SK-N-SH (cell line): ENCODE data around the gene PRCC. TPM values are rescaled to one million over a fixed set of nuclear protein-coding genes. Genes with fewer than 3 reads are reported as not detected.

Experiments
- CTCF ChIA-PET: fragments of 300-600, 350-600 bp; formaldehyde crosslinking; extraction: SDS; loops from one replicate; lab custom pipeline; 2021; lab: Yijun Ruan, JAX
- POLR2A ChIA-PET: fragments of 350-600 bp; sonication (Branson Sonifier 250); formaldehyde crosslinking; extraction: SDS; loops from one replicate; lab custom pipeline; 2020; ENCODE audit warnings: antibody characterized with exemption, inconsistent platforms; lab: Yijun Ruan, JAX
- DNase-seq: peaks from one replicate; pipeline ENCODE4 v3.0.0; 2012
- H2AFZ ChIP-seq: fragments of 200-600 bp; sonication (generic); 2 replicates; pipeline ENCODE4 v1.8.1; 2016; ENCODE audit warnings: antibody characterized with exemption, mild to moderate bottlenecking, low read depth
- H3F3A ChIP-seq: fragments of 200-600 bp; sonication (generic); replicated peaks from 2 replicates; pipeline ENCODE3; 2016; ENCODE audit warnings: antibody characterized with exemption, mild to moderate bottlenecking; ENCODE audit not compliant: insufficient read depth
- H3K27ac ChIP-seq, 2 experiments: fragments of 200-500 bp in 1 of 2; fragments of 200-600 bp in 1 of 2; sonication (Bioruptor generic) in 1 of 2; sonication (generic), shearing (Covaris generic) in 1 of 2; 2 replicates each; pipeline versions ENCODE4 v1.5.1 to v1.6.1; 2014 to 2016; ENCODE audit warnings: low read depth in 2 of 2, inconsistent platforms in 1 of 2, low read length in 1 of 2, mild to moderate bottlenecking in 1 of 2, mixed read lengths in 1 of 2
- H3K27me3 ChIP-seq: fragments of 200-600 bp; sonication (generic), shearing (Covaris generic); 2 replicates; pipeline ENCODE4 v1.6.1; 2016; ENCODE audit warnings: mixed run types; ENCODE audit not compliant: insufficient read depth
- H3K36me3 ChIP-seq, 2 experiments: fragments of 200-500 bp in 1 of 2; fragments of 200-600 bp in 1 of 2; sonication (Bioruptor generic) in 1 of 2; sonication (generic) in 1 of 2; replicated peaks in 1 of 2; 2 replicates each; pipeline versions ENCODE3 to v1.5.1; 2014 to 2016; ENCODE audit warnings: low read length in 1 of 2, mild to moderate bottlenecking in 1 of 2; ENCODE audit not compliant: insufficient read depth in 2 of 2, control insufficient read depth in 1 of 2
- H3K4me1 ChIP-seq, 2 experiments: fragments of 200-500 bp in 1 of 2; fragments of 200-600 bp in 1 of 2; sonication (Bioruptor generic) in 1 of 2; sonication (generic), shearing (Covaris generic) in 1 of 2; 2 replicates each; pipeline versions ENCODE4 v1.5.1 to v1.6.1; 2014 to 2016; ENCODE audit warnings: low read depth in 1 of 2, low read length in 1 of 2, mixed run types in 1 of 2; ENCODE audit not compliant: insufficient read depth in 2 of 2, control insufficient read depth in 1 of 2
- H3K4me2 ChIP-seq: fragments of 200-600 bp; sonication (generic), shearing (Covaris generic); 2 replicates; pipeline ENCODE4 v1.6.1; 2017; ENCODE audit warnings: mixed run types
- H3K4me3 ChIP-seq, 2 experiments: fragments of 200-500 bp in 1 of 2; fragments of 200-600 bp in 1 of 2; sonication (Bioruptor generic) in 1 of 2; sonication (generic), shearing (Covaris generic) in 1 of 2; 2 replicates each; pipeline versions ENCODE4 v1.5.1 to v1.8.1; 2014 to 2016; ENCODE audit warnings: low read depth in 2 of 2, inconsistent platforms in 1 of 2, low read length in 1 of 2, mild to moderate bottlenecking in 1 of 2, mixed read lengths in 1 of 2, moderate library complexity in 1 of 2
- H3K79me2 ChIP-seq: fragments of 200-600 bp; sonication (generic); 2 replicates; pipeline ENCODE4 v1.8.1; 2017; ENCODE audit warnings: mild to moderate bottlenecking; ENCODE audit not compliant: insufficient read depth
- H3K9ac ChIP-seq: fragments of 200-600 bp; sonication (generic); 2 replicates; pipeline ENCODE4 v1.6.1; 2017; ENCODE audit warnings: mixed run types
- H3K9me2 ChIP-seq: fragments of 200-600 bp; sonication (generic); 2 replicates; pipeline ENCODE4 v1.6.1; 2017; ENCODE audit warnings: mixed run types
- H3K9me3 ChIP-seq: fragments of 200-600 bp; sonication (generic); 2 replicates; pipeline ENCODE4 v1.6.1; 2017; ENCODE audit warnings: mixed run types, mild to moderate bottlenecking, moderate library complexity
- H4K20me1 ChIP-seq: fragments of 200-600 bp; sonication (generic); 2 replicates; pipeline ENCODE4 v1.6.1; 2017; ENCODE audit warnings: mild to moderate bottlenecking, mixed run types; ENCODE audit not compliant: insufficient read depth
- ELF1 ChIP-seq: IDR thresholded peaks from 2 replicates; pipeline ENCODE4 v1.4.0; 2012
- FOXM1 ChIP-seq: IDR thresholded peaks from 2 replicates; pipeline ENCODE4 v1.4.0; 2012; ENCODE audit warnings: low read depth, mild to moderate bottlenecking
- GABPA ChIP-seq: IDR thresholded peaks from 2 replicates; pipeline ENCODE4 v1.4.0; 2012; ENCODE audit warnings: low read depth, mild to moderate bottlenecking
- GATA2 ChIP-seq: sonication (generic); formaldehyde crosslinking; IDR thresholded peaks from 2 replicates; pipeline ENCODE4 v1.5.0; 2020; ENCODE audit warnings: mild to moderate bottlenecking, missing genetic modification reagents
- JUND ChIP-seq: IDR thresholded peaks from 2 replicates; pipeline ENCODE4 v1.4.0; 2012
- MEF2A ChIP-seq: IDR thresholded peaks from 2 replicates; pipeline ENCODE4 v1.4.0; 2012; ENCODE audit warnings: low read depth, borderline replicate concordance
- RFX5 ChIP-seq: IDR thresholded peaks from 2 replicates; pipeline ENCODE4 v1.6.1; 2012; ENCODE audit warnings: mild to moderate bottlenecking, improper control_type of control experiment, low read length
- TAF1 ChIP-seq: IDR thresholded peaks from 2 replicates; pipeline ENCODE4 v1.6.1; 2012; ENCODE audit warnings: low read depth, mild to moderate bottlenecking, low read length, moderate library complexity, borderline replicate concordance
- TEAD4 ChIP-seq: IDR thresholded peaks from 2 replicates; pipeline ENCODE4 v1.4.0; 2012; ENCODE audit warnings: mild to moderate bottlenecking, borderline replicate concordance; ENCODE audit not compliant: insufficient read depth
- WGBS: methylation state at CpG from one replicate; pipeline ENCODE4 v1.1.6; 2017; ENCODE audit warnings: low lambda C conversion rate; 5-methylcytosine and 5-hydroxymethylcytosine counted together
- polyA plus RNA-seq, 3 experiments: library from polyadenylated mRNA; depleted of rRNA; stranded (reverse); fragments of >200 nt; gene quantifications; 2 replicates each; pipeline ENCODE4 v1.2.3, GENCODE V29; 2012
- TF ChIP-seq, protein P1 (sequence below): fragments of 200-600 bp; sonication (generic); IDR thresholded peaks from 2 replicates; pipeline ENCODE4 v1.6.1; 2017; ENCODE audit warnings: antibody characterized with exemption, mild to moderate bottlenecking, moderate library complexity
- TF ChIP-seq, protein P2 (sequence below): IDR thresholded peaks from 2 replicates; pipeline ENCODE4; 2012
- TF ChIP-seq, protein P3 (sequence below): IDR thresholded peaks from 2 replicates; pipeline ENCODE4 v1.6.1; 2012; ENCODE audit warnings: mild to moderate bottlenecking, low read depth, low read length, moderate library complexity
- TF ChIP-seq, protein P4 (sequence below): fragments of 150-350 bp; IDR thresholded peaks from 2 replicates; pipeline ENCODE4 v1.6.1; 2017; ENCODE audit warnings: antibody characterized with exemption, low read length, low read depth, borderline replicate concordance

Gene PRCC
- polyA plus RNA-seq, 1 of the 3 experiments (the other 2 are of a cell fraction): 39.2 TPM

DNA sequence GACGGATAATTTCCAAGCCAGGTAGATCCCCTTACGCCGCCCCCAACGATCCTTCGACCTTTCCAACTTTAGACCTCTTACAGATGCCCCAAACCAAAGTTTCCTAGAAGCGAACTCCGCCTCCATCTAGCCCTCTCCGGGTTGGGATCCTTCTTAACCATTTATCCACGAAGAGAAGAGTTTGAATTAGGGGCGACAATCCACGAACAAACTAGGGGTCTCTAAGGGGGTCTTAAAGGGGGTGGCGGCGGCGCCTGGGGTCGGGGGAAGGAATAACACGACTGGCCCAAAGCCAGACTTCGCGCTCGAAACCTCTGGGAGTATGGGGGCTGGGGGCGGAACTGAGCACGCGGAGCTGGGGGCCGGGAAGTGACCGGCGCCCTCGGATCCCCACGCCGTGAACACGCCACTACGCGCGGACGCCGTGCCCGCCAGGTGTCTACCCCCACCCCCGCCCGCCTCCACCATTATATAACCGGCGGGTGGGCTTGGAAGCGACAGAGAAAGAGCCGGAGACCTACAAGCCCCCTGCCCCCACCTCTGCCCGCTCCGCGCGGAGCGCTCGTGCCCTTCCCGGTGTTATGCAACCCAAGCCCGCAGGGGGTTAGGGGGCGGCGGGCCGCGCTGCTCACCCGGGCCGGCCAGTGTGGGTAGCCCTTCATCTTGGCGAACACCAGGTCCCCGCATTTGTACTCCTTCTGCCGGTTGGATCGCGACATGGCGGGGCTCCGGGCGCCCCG, 16.5 kb upstream of the PRCC start (continued):
- TF ChIP-seq TAF1: peak; percentile 12; the same call in 1 of the 2 replicates

DNA sequence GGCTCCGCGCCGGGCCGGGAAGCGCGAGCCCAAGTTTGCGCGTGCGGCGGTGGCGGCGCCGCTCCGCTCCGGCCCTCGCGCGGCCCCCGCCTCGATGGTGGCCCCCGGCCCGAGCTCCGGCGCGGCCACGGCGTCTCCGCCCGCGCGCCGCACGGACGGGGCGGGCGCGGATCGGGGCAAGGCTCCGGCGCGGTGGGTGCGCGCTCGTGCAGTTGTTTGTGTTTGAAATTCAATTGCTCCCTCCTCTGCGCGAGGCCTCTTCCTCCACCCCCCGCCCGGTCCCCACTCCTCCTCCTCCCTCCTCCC, 15.9 kb upstream of the PRCC start, which contains the start of gene HDGF:
HDGF (minus strand) TSS at position 225 of the 306 bp plus-strand sequence. CDS start 246 bp downstream, outside the sequence.
- Histone ChIP-seq H3K27me3 (no peaks in the 10 kb centered on the region), H3K4me1 (peaks cover 28 to 45% of the 10 kb centered on the region in 2 experiments), H2AFZ (peak within 1 kb of the TSS; percentile 55), H3K79me2 (peaks cover 68% of the 10 kb centered on the region), H4K20me1 (no peaks in the 10 kb centered on the region), H3K36me3 (peaks cover 2 to 8% of the 10 kb centered on the region in 2 experiments), H3K4me3 (peak within 1 kb of the TSS; percentile 78 to 98), H3K9ac (peak within 1 kb of the TSS; percentile 100), H3K9me3 (no peaks in the 10 kb centered on the region), H3K4me2 (peak within 1 kb of the TSS; percentile 88), H3F3A (peaks cover 26% of the 10 kb centered on the region), H3K27ac (peak within 1 kb of the TSS; percentile 100), H3K9me2 (no peaks in the 10 kb centered on the region)
- CTCF ChIA-PET: interaction anchor here (0.8 to 3.9 kb wide), 15 partner anchors 9 to 366 kb away, joined by 3 to 30 read pairs (median 4); partner anchors contain the start of genes INSRR, METTL25B, MRPL24 and NES
- TF ChIP-seq TAF1 (0 out of 2 replicates have a peak, but pooled peaks have one; percentile 5), FOXM1 (peak; percentile 93)
- TF ChIP-seq, protein P1, sequence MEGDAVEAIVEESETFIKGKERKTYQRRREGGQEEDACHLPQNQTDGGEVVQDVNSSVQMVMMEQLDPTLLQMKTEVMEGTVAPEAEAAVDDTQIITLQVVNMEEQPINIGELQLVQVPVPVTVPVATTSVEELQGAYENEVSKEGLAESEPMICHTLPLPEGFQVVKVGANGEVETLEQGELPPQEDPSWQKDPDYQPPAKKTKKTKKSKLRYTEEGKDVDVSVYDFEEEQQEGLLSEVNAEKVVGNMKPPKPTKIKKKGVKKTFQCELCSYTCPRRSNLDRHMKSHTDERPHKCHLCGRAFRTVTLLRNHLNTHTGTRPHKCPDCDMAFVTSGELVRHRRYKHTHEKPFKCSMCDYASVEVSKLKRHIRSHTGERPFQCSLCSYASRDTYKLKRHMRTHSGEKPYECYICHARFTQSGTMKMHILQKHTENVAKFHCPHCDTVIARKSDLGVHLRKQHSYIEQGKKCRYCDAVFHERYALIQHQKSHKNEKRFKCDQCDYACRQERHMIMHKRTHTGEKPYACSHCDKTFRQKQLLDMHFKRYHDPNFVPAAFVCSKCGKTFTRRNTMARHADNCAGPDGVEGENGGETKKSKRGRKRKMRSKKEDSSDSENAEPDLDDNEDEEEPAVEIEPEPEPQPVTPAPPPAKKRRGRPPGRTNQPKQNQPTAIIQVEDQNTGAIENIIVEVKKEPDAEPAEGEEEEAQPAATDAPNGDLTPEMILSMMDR: no peak
- no peak for DNase-seq
- 0% methylated on average over 2 of the region's 48 CpGs for WGBS
- POLR2A ChIA-PET: interaction anchor here (0.6 to 2.3 kb wide), 11 partner anchors 9 to 247 kb away, joined by 3 to 26 read pairs (median 5); partner anchors contain the start of genes ISG20L2, METTL25B, MRPL24 and NTRK1

DNA sequence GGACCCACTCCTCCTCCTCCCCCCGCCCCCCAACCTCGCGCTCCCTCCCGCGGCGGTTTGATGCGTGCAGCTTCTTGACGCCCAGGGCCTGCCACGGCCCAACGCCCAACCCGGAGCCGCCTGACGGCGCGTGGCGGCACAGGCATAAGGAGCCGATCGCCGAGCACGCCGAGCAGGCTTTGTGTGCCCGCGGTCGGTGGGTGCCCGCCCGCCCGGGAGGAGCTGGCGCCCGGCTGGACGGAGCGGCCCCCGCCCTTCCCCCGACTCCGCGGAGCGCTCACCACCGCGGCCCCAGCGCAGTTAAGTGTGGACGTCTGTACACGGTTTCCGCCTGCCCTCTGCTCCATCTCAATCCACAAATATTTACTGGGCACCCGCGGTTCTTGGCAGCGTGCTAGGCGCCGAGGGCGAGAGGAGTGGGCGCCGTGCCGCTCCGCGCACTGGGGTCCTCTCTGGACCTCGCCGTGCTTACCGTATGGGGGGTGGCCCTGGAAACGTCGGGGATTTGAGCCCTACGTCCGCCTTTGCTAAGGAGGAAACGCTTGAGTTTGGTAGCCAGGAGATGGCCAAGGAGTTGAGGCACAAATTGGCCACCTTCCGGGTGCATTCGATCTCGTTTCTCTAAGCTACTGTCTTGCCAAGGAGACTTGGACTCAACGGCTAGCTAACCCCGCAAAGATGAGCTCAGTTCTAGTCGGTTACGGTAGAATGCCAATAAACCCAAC, 15.4 kb upstream of the PRCC start:
- Histone ChIP-seq H3K36me3 (peaks cover 2 to 8% of the 10 kb centered on the region in 2 experiments), H3K4me3 (peak overlapping the region; percentile 78 to 98), H3K4me2 (peak overlapping the region; percentile 78), H3K9me3 (no peaks in the 10 kb centered on the region), H4K20me1 (no peaks in the 10 kb centered on the region), H3K79me2 (peaks cover 63% of the 10 kb centered on the region), H3K9me2 (no peaks in the 10 kb centered on the region), H3K27me3 (no peaks in the 10 kb centered on the region), H3K9ac (peak overlapping the region; percentile 100), H2AFZ (peak overlapping the region; percentile 55), H3K27ac (peak overlapping the region; percentile 100), H3F3A (peaks cover 26% of the 10 kb centered on the region), H3K4me1 (peaks cover 27 to 40% of the 10 kb centered on the region in 2 experiments)
- peak; percentile 98 for DNase-seq
- POLR2A ChIA-PET: interaction anchor here (0.6 to 2.3 kb wide), 11 partner anchors 9 to 248 kb away, joined by 3 to 26 read pairs (median 5); partner anchors contain the start of genes ISG20L2, METTL25B, MRPL24 and NTRK1
- CTCF ChIA-PET: interaction anchor here (0.6 to 3.9 kb wide), 18 partner anchors 9 to 366 kb away, joined by 3 to 30 read pairs (median 4); partner anchors contain the start of genes INSRR, METTL25B, MRPL24 and NES
- under 1% methylated on average over 48 of the region's 68 CpGs for WGBS
- peak; percentile 56; the same call in 1 of the 2 replicates for TF ChIP-seq ELF1
- TF ChIP-seq GATA2 (CRISPR knock-in tag): no peak
- peak; percentile 32 for TF ChIP-seq GABPA
- TF ChIP-seq TAF1: peak; percentile 72; the same call in 1 of the 2 replicates
- no peak for TF ChIP-seq TEAD4
- TF ChIP-seq JUND: no peak
- TF ChIP-seq RFX5: no peak
- TF ChIP-seq, protein P2, sequence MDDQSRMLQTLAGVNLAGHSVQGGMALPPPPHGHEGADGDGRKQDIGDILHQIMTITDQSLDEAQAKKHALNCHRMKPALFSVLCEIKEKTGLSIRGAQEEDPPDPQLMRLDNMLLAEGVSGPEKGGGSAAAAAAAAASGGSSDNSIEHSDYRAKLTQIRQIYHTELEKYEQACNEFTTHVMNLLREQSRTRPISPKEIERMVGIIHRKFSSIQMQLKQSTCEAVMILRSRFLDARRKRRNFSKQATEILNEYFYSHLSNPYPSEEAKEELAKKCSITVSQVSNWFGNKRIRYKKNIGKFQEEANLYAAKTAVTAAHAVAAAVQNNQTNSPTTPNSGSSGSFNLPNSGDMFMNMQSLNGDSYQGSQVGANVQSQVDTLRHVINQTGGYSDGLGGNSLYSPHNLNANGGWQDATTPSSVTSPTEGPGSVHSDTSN: peak; percentile 50; the same call in 1 of the 2 replicates
- TF ChIP-seq, protein P3, sequence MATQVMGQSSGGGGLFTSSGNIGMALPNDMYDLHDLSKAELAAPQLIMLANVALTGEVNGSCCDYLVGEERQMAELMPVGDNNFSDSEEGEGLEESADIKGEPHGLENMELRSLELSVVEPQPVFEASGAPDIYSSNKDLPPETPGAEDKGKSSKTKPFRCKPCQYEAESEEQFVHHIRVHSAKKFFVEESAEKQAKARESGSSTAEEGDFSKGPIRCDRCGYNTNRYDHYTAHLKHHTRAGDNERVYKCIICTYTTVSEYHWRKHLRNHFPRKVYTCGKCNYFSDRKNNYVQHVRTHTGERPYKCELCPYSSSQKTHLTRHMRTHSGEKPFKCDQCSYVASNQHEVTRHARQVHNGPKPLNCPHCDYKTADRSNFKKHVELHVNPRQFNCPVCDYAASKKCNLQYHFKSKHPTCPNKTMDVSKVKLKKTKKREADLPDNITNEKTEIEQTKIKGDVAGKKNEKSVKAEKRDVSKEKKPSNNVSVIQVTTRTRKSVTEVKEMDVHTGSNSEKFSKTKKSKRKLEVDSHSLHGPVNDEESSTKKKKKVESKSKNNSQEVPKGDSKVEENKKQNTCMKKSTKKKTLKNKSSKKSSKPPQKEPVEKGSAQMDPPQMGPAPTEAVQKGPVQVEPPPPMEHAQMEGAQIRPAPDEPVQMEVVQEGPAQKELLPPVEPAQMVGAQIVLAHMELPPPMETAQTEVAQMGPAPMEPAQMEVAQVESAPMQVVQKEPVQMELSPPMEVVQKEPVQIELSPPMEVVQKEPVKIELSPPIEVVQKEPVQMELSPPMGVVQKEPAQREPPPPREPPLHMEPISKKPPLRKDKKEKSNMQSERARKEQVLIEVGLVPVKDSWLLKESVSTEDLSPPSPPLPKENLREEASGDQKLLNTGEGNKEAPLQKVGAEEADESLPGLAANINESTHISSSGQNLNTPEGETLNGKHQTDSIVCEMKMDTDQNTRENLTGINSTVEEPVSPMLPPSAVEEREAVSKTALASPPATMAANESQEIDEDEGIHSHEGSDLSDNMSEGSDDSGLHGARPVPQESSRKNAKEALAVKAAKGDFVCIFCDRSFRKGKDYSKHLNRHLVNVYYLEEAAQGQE: peak; percentile 44; the same call in 1 of the 2 replicates
- peak; percentile 6; the same call in 1 of the 2 replicates for TF ChIP-seq FOXM1
- no peak for TF ChIP-seq MEF2A
- TF ChIP-seq, protein P4, sequence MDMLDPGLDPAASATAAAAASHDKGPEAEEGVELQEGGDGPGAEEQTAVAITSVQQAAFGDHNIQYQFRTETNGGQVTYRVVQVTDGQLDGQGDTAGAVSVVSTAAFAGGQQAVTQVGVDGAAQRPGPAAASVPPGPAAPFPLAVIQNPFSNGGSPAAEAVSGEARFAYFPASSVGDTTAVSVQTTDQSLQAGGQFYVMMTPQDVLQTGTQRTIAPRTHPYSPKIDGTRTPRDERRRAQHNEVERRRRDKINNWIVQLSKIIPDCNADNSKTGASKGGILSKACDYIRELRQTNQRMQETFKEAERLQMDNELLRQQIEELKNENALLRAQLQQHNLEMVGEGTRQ: no peak
